HepG2 (cell line): ENCODE data around the gene OR6S1. TPM values are rescaled to one million over a fixed set of nuclear protein-coding genes. Genes with fewer than 3 reads are reported as not detected.

Source experiments
- CREB1 ChIP-seq, 2 experiments: fragments of 450-650 bp in 1 of 2; IDR thresholded peaks; 2 replicates each; pipeline ENCODE4 v1.6.1; 2016 to 2017; ENCODE audit warnings: control low read depth in 1 of 2, mild to moderate bottlenecking in 1 of 2, missing compliant biosample characterization in 1 of 2, missing genetic modification characterization in 1 of 2
- CTCF ChIP-seq: sonication (generic); formaldehyde crosslinking; IDR thresholded peaks from 2 replicates; pipeline ENCODE4 v1.5.0; 2020; ENCODE audit warnings: mild to moderate bottlenecking, missing genetic modification reagents, moderate library complexity
- GFI1 ChIP-seq: sonication (generic); formaldehyde crosslinking; IDR thresholded peaks from 2 replicates; pipeline ENCODE4 v1.5.0; 2020; ENCODE audit warnings: missing genetic modification reagents, mild to moderate bottlenecking, borderline replicate concordance
- GTF3A ChIP-seq: sonication (generic); formaldehyde crosslinking; conservative IDR thresholded peaks from 2 replicates; pipeline ENCODE4 v1.4.0; 2020; ENCODE audit warnings: mild to moderate bottlenecking, missing genetic modification reagents
- HDAC2 ChIP-seq: sonication (generic); formaldehyde crosslinking; IDR thresholded peaks from 2 replicates; pipeline ENCODE4 v1.4.0; 2020; ENCODE audit warnings: missing genetic modification reagents
- NCOR1 ChIP-seq: fragments of 200-600 bp; sonication (generic); IDR thresholded peaks from 2 replicates; pipeline ENCODE4 v1.7.0; 2017; ENCODE audit warnings: antibody characterized with exemption, low read length, borderline replicate concordance
- THRA ChIP-seq: sonication (generic); formaldehyde crosslinking; IDR thresholded peaks from 2 replicates; pipeline ENCODE4 v1.4.0; 2020; ENCODE audit warnings: missing genetic modification reagents, borderline replicate concordance
- ZBTB40 ChIP-seq, 2 experiments: fragments of 450-650 bp in 1 of 2; sonication (generic) in 1 of 2; formaldehyde crosslinking in 1 of 2; IDR thresholded peaks; 2 replicates each; pipeline versions ENCODE4 v1.6.1 to v1.8.0; 2016 to 2022; ENCODE audit warnings: antibody characterized with exemption in 1 of 2, mild to moderate bottlenecking in 1 of 2, missing genetic modification reagents in 1 of 2
- ZBTB49 ChIP-seq: sonication (generic); formaldehyde crosslinking; IDR thresholded peaks from 2 replicates; pipeline ENCODE4 v1.4.0; 2020; ENCODE audit warnings: missing genetic modification reagents, borderline replicate concordance
- ZNF430 ChIP-seq: sonication (generic); formaldehyde crosslinking; IDR thresholded peaks from 2 replicates; pipeline ENCODE4 v1.9.0; 2021; ENCODE audit warnings: mild to moderate bottlenecking, missing genetic modification reagents
- ZNF510 ChIP-seq: sonication (generic); formaldehyde crosslinking; IDR thresholded peaks from 2 replicates; pipeline ENCODE4 v1.4.0; 2020; ENCODE audit warnings: low read depth, mild to moderate bottlenecking, missing genetic modification reagents
- ZNF614 ChIP-seq: IDR thresholded peaks from 2 replicates; pipeline ENCODE4 v1.6.1; 2018; ENCODE audit warnings: missing biosample characterization, missing genetic modification reagents, inconsistent platforms, borderline replicate concordance
- polyA plus RNA-seq, 8 experiments: library from polyadenylated mRNA; depleted of rRNA in 3 of 8; stranded (reverse) in 7 of 8; unstranded in 1 of 8; fragments of >200 nt; fragmentation: Illumina TruSeq in 4 of 8; extraction: Trizol in 4 of 8; gene quantifications; 2 replicates each; pipeline versions ENCODE4 v1.2.1 to v1.2.3, GENCODE V29; 2011 to 2016; ENCODE audit warnings: low read depth in 4 of 8, missing spikeins in 1 of 8, mixed read lengths in 1 of 8; ENCODE audit not compliant: insufficient read depth in 1 of 8
- total RNA-seq, 5 experiments: library from RNA; depleted of rRNA; stranded (reverse); fragments of >200 nt; fragmentation: Illumina TruSeq; extraction: Trizol; gene quantifications; 2 replicates each; pipeline ENCODE4 v1.2.3, GENCODE V29; 2016; ENCODE audit warnings: low read depth in 1 of 5

Gene OR6S1
- total and polyA plus RNA-seq, 2 of the 13 experiments (the other 11 are each of a cell fraction or from before 2014, with no cell fraction given) = 0.09 TPM; not detected in 1

- TF ChIP-seq ZBTB49 (no peak), ZNF510 (CRISPR knock-in tag) (no peak), THRA (CRISPR knock-in tag) (no peak; the same call in 1 of the 2 replicates), HDAC2 (CRISPR knock-in tag) (peak; percentile 84), ZBTB40 (IDR thresholded peaks at IDR 0.05) (no peak), ZBTB40 (CRISPR knock-in tag; IDR thresholded peaks at IDR 0.05) (no peak; the same call in 1 of the 2 replicates), ZNF614 (CRISPR knock-in tag) (peak; percentile 89), CTCF (no peak), NCOR1 (peak; percentile 64; the same call in 1 of the 2 replicates), GFI1 (CRISPR knock-in tag) (no peak), CREB1 (IDR thresholded peaks at IDR 0.05) (no peak; the same call in 1 of the 2 replicates), CREB1 (CRISPR knock-in tag; IDR thresholded peaks at IDR 0.05) (peak; percentile 70), ZNF430 (CRISPR knock-in tag) (no peak), GTF3A (no peak)
These were observed 30.2 kb upstream of the OR6S1 start (continued) for GRCh38 chr14:20671597-20672283.
